Activated CD4-positive, alpha-beta T cell treated with anti-CD3 and anti-CD28 coated beads, Interleukin-2, amount 50 U/mL, for 24 hours (primary cell): ENCODE measurements around the gene OTOS.
A peak's percentile ranks its signal among the peaks of the same experiment; 100 is the strongest.

Source experiments
- DNase-seq, 2 donors: peaks; one replicate each; pipeline ENCODE4 v3.0.0-alpha.2; 2020; ENCODE audit warnings: low read depth in 1 of 2, low spot score in 1 of 2

The OTOS gene

GRCh38 chr2:240137596-240138253 lies 2.7 kb downstream of the OTOS start:
- no peak for DNase-seq

GRCh38 chr2:240136671-240137292 lies 3.7 kb downstream of the OTOS start:
- DNase-seq: peak in 1 of 2 donors; percentile 12

DNA sequence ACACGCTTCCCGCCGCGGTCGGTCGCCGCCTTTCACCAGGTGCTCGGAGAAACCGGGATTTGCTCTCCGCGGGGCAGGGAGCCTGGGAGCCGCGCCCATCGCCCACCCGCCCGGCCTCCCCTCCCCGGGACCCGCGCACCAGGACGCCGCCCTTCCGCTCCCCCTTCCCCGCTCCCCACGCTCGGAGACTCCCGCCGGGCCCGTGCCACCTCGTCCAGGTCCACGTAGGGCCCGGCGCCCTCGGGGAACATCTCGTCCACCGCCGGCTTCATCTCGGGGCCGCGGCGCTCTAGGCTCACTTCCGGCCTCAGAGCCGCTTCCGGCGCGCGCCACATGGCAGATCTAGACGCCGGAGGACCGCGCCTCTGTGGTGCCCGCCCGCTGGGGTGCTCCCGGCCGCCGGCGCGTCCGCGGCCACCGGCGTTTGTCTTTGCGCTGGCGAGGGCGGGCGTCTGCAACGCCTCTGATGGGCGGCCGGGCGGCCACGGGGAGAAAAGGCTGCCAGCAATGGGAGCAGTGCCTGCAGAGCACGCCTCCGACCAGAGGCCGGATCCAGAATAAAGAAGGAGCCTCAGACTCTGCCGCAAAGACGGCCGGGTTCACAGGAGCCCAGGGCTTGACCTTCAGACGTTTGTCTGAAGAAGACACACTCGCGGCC lies 4.3 kb downstream of the OTOS start, which contains the start of gene COPS9:
TSS of gene COPS9 (minus strand) at position 293 of the 658 bp plus-strand sequence. CDS start at position 272, 21 bp downstream.
- DNase-seq: peak; percentile 74 to 82

DNA sequence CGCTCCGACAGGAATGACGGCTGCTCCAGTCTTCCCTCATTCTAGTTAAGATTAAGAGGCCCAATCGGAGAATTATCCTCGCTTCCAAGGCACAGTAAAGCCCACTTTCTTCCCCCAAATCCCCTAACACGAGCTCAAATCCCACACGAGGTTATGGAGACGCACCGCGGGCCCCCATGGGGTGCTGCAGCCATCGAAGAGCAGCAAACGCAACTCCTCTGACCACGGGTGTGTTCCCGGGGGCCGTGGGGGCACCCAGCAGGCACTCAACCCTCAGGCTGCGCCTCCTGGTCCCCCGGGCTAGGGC lies 4.8 kb downstream of the OTOS start:
- no peak for DNase-seq

DNA sequence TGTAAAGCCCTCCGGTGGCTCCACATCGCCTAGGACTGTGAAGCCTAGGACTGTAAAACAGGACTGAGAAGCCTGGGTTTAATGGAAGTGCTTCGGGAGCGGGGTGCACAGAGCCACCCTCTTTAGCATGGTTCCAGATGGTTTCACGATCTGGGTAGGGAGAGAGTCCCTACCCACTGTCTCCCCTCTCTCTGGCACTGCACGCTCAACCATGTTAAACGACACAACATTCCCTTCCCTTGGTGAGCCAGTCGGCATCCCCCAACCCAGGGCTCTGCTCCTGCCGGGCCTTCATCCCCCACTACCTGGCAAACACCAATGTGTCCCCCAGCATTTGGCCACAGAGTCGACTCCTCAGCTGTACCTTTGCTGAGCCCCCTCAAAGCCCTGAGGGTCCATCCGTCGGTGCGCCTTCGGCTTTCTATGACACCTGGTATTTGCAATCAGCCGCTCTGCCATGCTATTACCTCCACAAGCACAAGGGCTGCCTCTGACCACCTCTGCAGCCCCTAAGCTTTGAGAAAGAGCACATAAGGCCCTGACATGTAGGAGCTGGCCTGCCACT lies 5.4 kb downstream of the OTOS start:
- DNase-seq: no peak

DNA sequence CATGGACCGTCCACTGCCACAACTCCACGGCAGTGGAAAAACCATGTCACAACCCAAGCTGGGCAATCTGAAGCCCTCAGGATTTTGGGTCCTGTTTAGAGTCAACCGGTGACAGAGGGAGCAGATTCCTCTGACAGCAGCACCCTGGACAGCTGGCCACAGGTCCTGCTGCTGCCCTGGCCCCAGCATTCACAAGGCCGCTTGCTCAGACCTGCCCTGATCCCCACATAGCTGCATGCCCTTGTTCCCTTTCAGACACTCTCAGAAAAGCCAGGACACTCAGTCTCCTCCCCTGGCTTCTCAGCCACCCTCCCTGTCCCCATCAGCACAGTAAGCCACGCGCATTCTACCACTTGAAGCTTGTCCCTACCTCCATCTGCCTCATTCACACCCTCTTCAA lies 6.0 kb downstream of the OTOS start:
- no peak for DNase-seq

GRCh38 chr2:240133401-240133800 lies 7.1 kb downstream of the OTOS start:
- DNase-seq: no peak

DNA sequence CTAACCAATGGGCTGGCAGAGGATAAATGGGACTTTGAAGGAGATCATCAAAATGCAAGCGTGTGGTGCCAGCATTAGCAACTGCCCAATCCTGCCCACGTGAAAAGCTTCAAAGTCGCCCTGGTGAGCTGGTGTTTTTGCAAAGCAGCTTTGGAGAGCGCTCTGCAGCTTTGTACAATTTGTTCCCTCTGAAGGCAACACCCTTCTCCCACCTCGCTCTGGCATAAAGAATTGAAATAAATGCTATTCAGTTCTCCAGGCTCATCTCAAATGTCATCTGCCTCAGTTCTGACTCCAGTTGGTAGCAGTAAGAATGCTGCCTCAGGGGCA lies 7.8 kb downstream of the OTOS start:
- DNase-seq: no peak

GRCh38 chr2:240131941-240132650 lies 8.4 kb downstream of the OTOS start:
- no peak for DNase-seq

- no peak for DNase-seq
Observed at GRCh38 chr2:240131296-240131695, 9.2 kb downstream of the OTOS start.

- no peak for DNase-seq
Observed at GRCh38 chr2:240130393-240131195, 9.9 kb downstream of the OTOS start.

- no peak for DNase-seq
Observed at GRCh38 chr2:240129731-240130392, 10.6 kb downstream of the OTOS start.

DNA sequence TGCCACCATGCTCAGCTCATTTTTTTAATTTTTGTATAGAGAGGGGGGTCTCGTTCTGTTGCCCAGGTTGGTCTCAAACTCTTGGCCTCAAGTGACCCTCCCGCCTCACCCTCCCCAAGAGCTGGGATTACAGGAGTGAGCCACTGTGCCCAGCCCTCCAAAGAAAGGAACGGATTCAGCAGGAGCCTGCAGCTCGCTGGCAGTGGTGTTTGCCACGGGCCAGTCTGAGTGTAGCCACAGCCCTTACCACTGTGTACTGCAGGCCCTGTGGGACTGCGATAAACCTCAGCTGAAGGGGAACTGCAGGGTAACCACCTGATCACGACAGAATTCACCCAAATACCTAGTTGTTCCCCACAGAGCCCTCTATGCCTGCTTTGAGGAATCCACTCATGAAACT lies 11.1 kb downstream of the OTOS start:
- no peak for DNase-seq

DNA sequence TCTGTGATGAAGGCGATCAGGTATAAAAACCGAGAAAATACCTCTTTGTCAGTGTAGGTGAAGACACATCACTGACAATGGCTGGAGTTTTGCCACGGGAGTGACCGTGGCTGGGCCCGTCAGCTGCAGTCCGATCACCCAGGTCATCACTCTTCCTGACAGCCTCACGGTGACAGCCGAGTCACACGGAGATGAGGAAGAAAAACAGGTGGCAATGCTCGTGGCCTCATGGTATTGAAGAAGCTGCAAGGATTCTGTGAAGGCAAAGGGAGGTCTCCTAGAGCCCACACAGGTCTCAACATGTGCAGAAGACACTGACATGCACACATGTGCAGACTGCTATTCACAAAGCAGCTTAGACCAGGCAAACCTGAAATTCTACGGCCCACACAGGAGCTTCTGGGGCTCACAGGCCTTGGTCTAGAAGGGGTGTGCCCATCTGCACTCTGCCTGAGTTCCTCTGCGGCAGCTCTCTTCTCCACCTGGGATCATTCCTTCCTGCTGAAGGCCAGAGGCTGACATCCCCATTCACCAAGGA lies 11.8 kb downstream of the OTOS start:
- DNase-seq: no peak

GRCh38 chr2:240127911-240128607 lies 12.4 kb downstream of the OTOS start:
- DNase-seq: no peak

- DNase-seq: no peak
Observed at GRCh38 chr2:240127191-240127750, 13.2 kb downstream of the OTOS start.

DNA sequence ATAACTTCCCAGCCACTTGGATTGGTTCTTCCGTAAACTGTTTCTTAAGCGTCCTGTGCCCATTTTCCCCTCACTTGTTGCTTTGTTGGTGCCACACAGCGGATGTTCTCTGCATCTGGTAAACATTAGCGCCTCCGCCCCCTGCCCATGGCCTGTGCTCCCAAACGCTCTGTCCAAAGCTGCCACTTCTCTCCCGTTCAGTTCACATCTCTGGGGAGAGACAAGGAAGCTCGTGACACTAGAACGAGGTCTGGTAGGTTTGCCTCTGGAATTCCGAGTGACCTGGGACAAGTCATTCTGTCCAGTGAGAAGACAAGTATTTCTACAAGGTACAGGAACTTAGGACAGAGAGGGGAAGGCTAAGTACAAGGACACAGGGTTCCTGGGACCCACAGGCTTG lies 13.7 kb downstream of the OTOS start:
- DNase-seq: no peak

- DNase-seq: no peak
Observed at GRCh38 chr2:240125742-240126141, 14.7 kb downstream of the OTOS start.

GRCh38 chr2:240124651-240125030 lies 15.8 kb downstream of the OTOS start:
- DNase-seq: no peak
